ENCODE results near the gene RFXAP.

RFXAP gene

DNA sequence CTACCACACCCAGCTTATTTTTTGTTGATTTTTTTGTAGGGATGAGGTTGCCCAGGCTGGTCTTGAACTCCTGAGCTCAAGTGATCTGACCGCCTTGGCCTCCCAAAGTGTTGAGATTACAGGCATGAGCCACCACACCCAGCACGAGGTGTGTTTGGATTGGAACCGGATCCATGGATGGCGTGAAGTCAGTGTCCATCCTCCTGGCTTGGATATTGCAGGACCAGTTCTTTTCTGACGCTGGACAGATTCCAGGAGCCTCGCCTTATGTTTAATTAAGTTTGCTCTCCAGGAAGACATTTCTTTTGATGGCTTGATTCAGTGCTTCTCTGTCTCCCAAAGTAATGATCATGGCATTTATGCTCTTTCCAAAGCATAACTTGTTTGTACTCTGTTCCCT is 14.4 kb upstream of the RFXAP start:
- Histone ChIP-seq H3K36me3 (no peaks in the 10 kb centered on the region), H3K4me3 (ENCODE audit: low read depth, low read length) (no peak overlapping the region), H3K27ac (no peak overlapping the region), H3K27me3 (ENCODE audit: insufficient read depth, low read depth, severe bottlenecking) (no peaks in the 10 kb centered on the region), H3K9me3 (ENCODE audit: severe bottlenecking) (no peaks in the 10 kb centered on the region)
- DNase-seq, result no peak
- TF ChIP-seq, protein P1, sequence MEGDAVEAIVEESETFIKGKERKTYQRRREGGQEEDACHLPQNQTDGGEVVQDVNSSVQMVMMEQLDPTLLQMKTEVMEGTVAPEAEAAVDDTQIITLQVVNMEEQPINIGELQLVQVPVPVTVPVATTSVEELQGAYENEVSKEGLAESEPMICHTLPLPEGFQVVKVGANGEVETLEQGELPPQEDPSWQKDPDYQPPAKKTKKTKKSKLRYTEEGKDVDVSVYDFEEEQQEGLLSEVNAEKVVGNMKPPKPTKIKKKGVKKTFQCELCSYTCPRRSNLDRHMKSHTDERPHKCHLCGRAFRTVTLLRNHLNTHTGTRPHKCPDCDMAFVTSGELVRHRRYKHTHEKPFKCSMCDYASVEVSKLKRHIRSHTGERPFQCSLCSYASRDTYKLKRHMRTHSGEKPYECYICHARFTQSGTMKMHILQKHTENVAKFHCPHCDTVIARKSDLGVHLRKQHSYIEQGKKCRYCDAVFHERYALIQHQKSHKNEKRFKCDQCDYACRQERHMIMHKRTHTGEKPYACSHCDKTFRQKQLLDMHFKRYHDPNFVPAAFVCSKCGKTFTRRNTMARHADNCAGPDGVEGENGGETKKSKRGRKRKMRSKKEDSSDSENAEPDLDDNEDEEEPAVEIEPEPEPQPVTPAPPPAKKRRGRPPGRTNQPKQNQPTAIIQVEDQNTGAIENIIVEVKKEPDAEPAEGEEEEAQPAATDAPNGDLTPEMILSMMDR (IDR thresholded peaks at IDR 0.05; ENCODE audit: low read depth, low read length), result no peak

DNA sequence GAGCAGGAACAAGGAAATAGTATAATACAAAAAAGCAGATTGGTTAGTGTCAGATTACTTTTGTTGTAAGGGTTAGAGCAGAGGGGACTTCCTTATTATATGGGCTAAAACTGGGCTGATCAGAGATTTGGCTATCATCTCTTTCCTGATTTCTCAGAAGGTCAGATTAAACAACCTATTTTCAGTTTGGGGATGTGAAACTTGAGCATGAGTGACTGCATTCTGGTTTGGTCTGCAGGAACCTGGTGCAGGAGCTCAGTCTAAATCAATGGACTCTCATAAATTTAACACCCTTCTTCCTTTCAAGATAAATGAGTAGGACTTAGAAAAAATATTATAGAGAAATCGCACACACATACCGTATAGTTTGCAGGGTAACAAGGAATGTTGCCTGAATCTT is 12.9 kb upstream of the RFXAP start:
- Histone ChIP-seq H3K9me3 (ENCODE audit: severe bottlenecking) (no peaks in the 10 kb centered on the region), H3K36me3 (no peaks in the 10 kb centered on the region), H3K27ac (no peak overlapping the region), H3K4me3 (ENCODE audit: low read depth, low read length) (no peak overlapping the region), H3K27me3 (ENCODE audit: insufficient read depth, low read depth, severe bottlenecking) (no peaks in the 10 kb centered on the region)
- TF ChIP-seq, protein P1 (IDR thresholded peaks at IDR 0.05; ENCODE audit: low read depth, low read length), result no peak
- DNase-seq, result no peak

DNA sequence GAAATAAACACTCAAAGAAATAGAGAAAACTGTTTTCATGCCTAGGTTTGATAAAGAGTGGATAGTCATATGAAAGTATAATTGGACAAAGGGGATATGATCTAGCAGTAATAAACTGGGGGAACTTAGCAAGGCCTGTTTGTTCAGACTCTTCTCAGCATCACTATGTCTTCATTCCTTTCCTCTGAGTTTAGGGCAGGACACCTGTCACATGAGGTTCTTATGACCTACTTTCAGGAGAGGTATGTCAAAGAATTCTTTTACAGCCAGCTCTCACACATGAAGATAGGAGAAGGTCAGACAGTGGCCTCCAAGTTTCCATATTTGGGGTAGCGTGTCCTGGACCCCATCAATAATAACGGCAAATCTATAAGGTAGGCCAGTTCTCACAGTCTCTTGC is 11.4 kb upstream of the RFXAP start:
- no peaks in the 10 kb centered on the region for H3K36me3 ChIP-seq
- TF ChIP-seq, protein P1 (IDR thresholded peaks at IDR 0.05; ENCODE audit: low read depth, low read length), result no peak
- H3K9me3 ChIP-seq (ENCODE audit: severe bottlenecking), result no peaks in the 10 kb centered on the region

DNA sequence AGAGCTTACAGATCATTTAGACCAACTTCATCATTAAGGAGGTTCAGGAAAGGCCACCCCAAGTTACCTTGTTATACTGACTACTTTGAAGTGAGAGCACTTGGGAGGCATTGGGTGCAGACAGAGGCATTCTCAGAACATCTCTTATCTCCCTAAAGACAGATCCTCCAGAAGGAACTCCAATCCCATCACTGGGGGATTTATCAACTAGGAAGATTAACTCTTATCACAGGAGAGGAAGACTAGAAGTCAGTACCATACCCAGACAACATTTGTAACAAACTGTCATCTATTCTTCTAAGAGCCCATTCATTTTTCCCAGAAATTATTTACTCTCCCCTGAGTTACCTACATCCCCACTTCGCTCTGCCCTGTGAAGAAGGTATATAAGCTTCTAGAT is 5.8 kb upstream of the RFXAP start:
- Histone ChIP-seq H3K4me3 (ENCODE audit: low read depth, low read length) (no peak overlapping the region), H3K36me3 (no peaks in the 10 kb centered on the region), H3K27ac (no peak overlapping the region), H3K9me3 (ENCODE audit: severe bottlenecking) (no peaks in the 10 kb centered on the region), H3K27me3 (ENCODE audit: insufficient read depth, low read depth, severe bottlenecking) (no peaks in the 10 kb centered on the region)
- DNase-seq, result no peak
- TF ChIP-seq, protein P1 (IDR thresholded peaks at IDR 0.05; ENCODE audit: low read depth, low read length), result no peak

More for the DNA sequence above, 11.4 kb upstream of the RFXAP start:
- H3K4me3 ChIP-seq (ENCODE audit: low read depth, low read length), result no peak overlapping the region
- no peak for DNase-seq
- H3K27ac ChIP-seq, result no peak overlapping the region
- no peaks in the 10 kb centered on the region for H3K27me3 ChIP-seq (ENCODE audit: insufficient read depth, low read depth, severe bottlenecking)

DNA sequence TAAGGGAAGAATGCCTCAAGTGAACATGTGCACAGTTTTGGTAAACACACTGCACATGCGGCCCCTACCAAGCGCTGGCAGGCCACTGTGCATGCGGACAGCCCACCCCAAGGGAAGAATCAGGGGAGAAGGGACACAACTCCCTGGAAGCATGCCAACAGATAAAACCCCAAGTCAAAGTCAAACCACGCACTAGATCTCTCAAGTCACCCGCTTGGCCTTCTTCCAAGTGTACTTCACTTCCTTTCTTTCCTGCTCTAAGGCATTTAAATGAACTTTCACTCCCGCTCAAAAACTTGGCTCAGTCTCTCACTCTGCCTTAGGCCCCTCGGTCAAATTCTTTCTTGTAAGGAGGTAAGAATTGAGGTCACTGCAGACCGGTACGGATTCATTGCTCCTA is 4.6 kb upstream of the RFXAP start:
- no peaks in the 10 kb centered on the region for H3K36me3 ChIP-seq
- no peak for DNase-seq
- no peak overlapping the region for H3K27ac ChIP-seq
- H3K9me3 ChIP-seq (ENCODE audit: severe bottlenecking), result no peaks in the 10 kb centered on the region
- TF ChIP-seq, protein P1 (IDR thresholded peaks at IDR 0.05; ENCODE audit: low read depth, low read length), result no peak
- no peaks in the 10 kb centered on the region for H3K27me3 ChIP-seq (ENCODE audit: insufficient read depth, low read depth, severe bottlenecking)
- no peak overlapping the region for H3K4me3 ChIP-seq (ENCODE audit: low read depth, low read length)

DNA sequence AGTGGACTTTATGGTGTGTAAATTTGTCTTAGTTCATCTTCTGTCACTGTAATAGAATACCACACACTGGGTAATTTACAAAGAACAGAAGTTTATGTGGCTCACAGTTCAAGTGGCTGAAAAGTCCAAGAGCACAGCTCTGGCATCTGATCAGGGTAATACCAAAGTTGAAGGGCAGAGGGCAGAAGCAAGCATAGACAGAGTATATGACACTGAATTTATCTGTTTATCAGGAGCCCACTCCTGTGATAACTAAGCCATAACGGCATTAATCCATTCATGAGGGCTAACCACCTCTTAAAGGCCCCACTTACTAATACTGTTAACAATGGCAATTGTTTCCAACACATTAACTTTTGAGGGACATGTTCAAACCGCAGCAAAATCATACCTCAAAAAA is 4.0 kb upstream of the RFXAP start:
- Histone ChIP-seq H3K36me3 (no peaks in the 10 kb centered on the region), H3K4me3 (ENCODE audit: low read depth, low read length) (no peak overlapping the region), H3K27me3 (ENCODE audit: insufficient read depth, low read depth, severe bottlenecking) (no peaks in the 10 kb centered on the region), H3K27ac (no peak overlapping the region), H3K9me3 (ENCODE audit: severe bottlenecking) (no peaks in the 10 kb centered on the region)
- TF ChIP-seq, protein P1 (IDR thresholded peaks at IDR 0.05; ENCODE audit: low read depth, low read length), result no peak
- DNase-seq, result no peak
